K562 (cell line): ENCODE results near the gene METTL25B. TPM values are rescaled to one million over a fixed set of nuclear protein-coding genes. Genes with fewer than 3 reads are reported as not detected.
A peak's percentile ranks its signal among the peaks of the same experiment; 100 is the strongest.

ENCODE experiments used
- BACH1 ChIP-seq: fragments of 200-800 bp; sonication (Bioruptor generic); IDR thresholded peaks from 2 replicates; pipeline ENCODE4 v1.6.1; 2016; ENCODE audit warnings: missing genetic modification characterization, missing compliant biosample characterization
- CEBPG ChIP-seq, 3 experiments: fragments of 200-800 bp in 1 of 3; sonication (Bioruptor generic) in 1 of 3; sonication (generic) in 1 of 3; formaldehyde crosslinking in 1 of 3; IDR thresholded peaks in 2 of 3; conservative IDR thresholded peaks in 1 of 3; 2 replicates each; pipeline versions ENCODE4 v1.6.1 to v1.8.0; 2016 to 2022; ENCODE audit warnings: missing compliant biosample characterization in 2 of 3, missing genetic modification characterization in 2 of 3, mild to moderate bottlenecking in 1 of 3, missing genetic modification reagents in 1 of 3
- CXXC5 ChIP-seq: fragments of 250-450 bp; sonication (Bioruptor Pico); IDR thresholded peaks from 2 replicates; pipeline ENCODE4 v1.8.0; 2022; ENCODE audit warnings: inconsistent platforms, mild to moderate bottlenecking, moderate library complexity
- DIDO1 ChIP-seq: fragments of 450-650 bp; IDR thresholded peaks from 2 replicates; pipeline ENCODE4 v1.6.1; 2016; ENCODE audit warnings: low read depth, missing biosample characterization, missing genetic modification characterization
- ERF ChIP-seq: fragments of 450-650 bp; formaldehyde crosslinking; IDR thresholded peaks from 2 replicates; pipeline ENCODE4 v1.4.0; 2020; ENCODE audit warnings: mild to moderate bottlenecking, mixed read lengths
- FIP1L1 ChIP-seq: fragments of 200-400 bp; formaldehyde crosslinking; IDR thresholded peaks from 2 replicates; pipeline ENCODE4 v1.6.1; 2018; ENCODE audit warnings: mild to moderate bottlenecking, low read depth, low read length; ENCODE audit not compliant: poor library complexity, severe bottlenecking
- FOXJ2 ChIP-seq: fragments of 200-800 bp; sonication (Bioruptor generic); IDR thresholded peaks from 2 replicates; pipeline ENCODE4 v1.6.1; 2016; ENCODE audit warnings: missing genetic modification characterization, missing compliant biosample characterization
- GATAD2A ChIP-seq: fragments of 450-650 bp; IDR thresholded peaks from 2 replicates; pipeline ENCODE4 v1.6.1; 2017
- HNRNPK ChIP-seq: fragments of 200-400 bp; formaldehyde crosslinking; IDR thresholded peaks from one replicate; pipeline ENCODE4 v1.6.1; 2018; ENCODE audit warnings: mild to moderate bottlenecking, low read depth, low read length; ENCODE audit not compliant: poor library complexity, severe bottlenecking
- MXI1 ChIP-seq: IDR thresholded peaks from 2 replicates; pipeline ENCODE4 v1.6.1; 2011; ENCODE audit warnings: low read depth, mild to moderate bottlenecking, improper control_type of control experiment, low read length
- MYNN ChIP-seq, 2 experiments: sonication (generic); formaldehyde crosslinking in 1 of 2; IDR thresholded peaks; 2 replicates each; pipeline versions ENCODE4 v1.5.0 to v1.6.1; 2016 to 2020; ENCODE audit warnings: antibody characterized with exemption in 1 of 2, missing genetic modification reagents in 1 of 2
- NFYB ChIP-seq: IDR thresholded peaks from 2 replicates; pipeline ENCODE4 v1.6.1; 2011; ENCODE audit warnings: mild to moderate bottlenecking, moderate library complexity; ENCODE audit not compliant: insufficient read length; ENCODE audit errors: extremely low read depth
- NR2C1 ChIP-seq, 2 experiments: fragments of 450-650 bp; IDR thresholded peaks; 2 replicates each; pipeline ENCODE4 v1.6.1; 2017; ENCODE audit warnings: mild to moderate bottlenecking in 2 of 2, antibody characterized with exemption in 1 of 2, inconsistent platforms in 1 of 2, missing compliant biosample characterization in 1 of 2, missing genetic modification characterization in 1 of 2
- NR2C2 ChIP-seq, 2 experiments: fragments of 200-800 bp in 1 of 2; sonication (Bioruptor generic) in 1 of 2; sonication (generic) in 1 of 2; formaldehyde crosslinking in 1 of 2; IDR thresholded peaks; 2 replicates each; pipeline versions ENCODE4 v1.6.1 to v1.8.0; 2016 to 2022; ENCODE audit warnings: mild to moderate bottlenecking in 1 of 2, missing compliant biosample characterization in 1 of 2, missing genetic modification characterization in 1 of 2, missing genetic modification reagents in 1 of 2
- RNF2 ChIP-seq: sonication (generic); IDR thresholded peaks from 2 replicates; pipeline ENCODE4 v1.6.1; 2016
- SRF ChIP-seq, 2 experiments: fragments of 250-450, 450-650 bp in 1 of 2; sonication (Bioruptor Pico) in 1 of 2; sonication (generic) in 1 of 2; formaldehyde crosslinking; IDR thresholded peaks; 2 replicates each; pipeline versions ENCODE4 v1.5.0 to v1.5.1; 2020 to 2022; ENCODE audit warnings: mild to moderate bottlenecking in 1 of 2, missing genetic modification reagents in 1 of 2
- SRSF1 ChIP-seq: fragments of 200-400 bp; formaldehyde crosslinking; IDR thresholded peaks from 2 replicates; pipeline ENCODE4 v1.6.1; 2017; ENCODE audit warnings: mild to moderate bottlenecking, low read depth, low read length, moderate library complexity
- ZC3H11A ChIP-seq: IDR thresholded peaks from 2 replicates; pipeline ENCODE4 v1.6.1; 2012; ENCODE audit warnings: low read depth, low read length, improper control_type of control experiment
- ZNF316 ChIP-seq: fragments of 450-650 bp; IDR thresholded peaks from 2 replicates; pipeline ENCODE4 v1.6.1; 2016
- polyA plus RNA-seq, 8 experiments: library from polyadenylated mRNA; depleted of rRNA in 4 of 8; stranded (reverse) in 5 of 8; unstranded in 3 of 8; fragments of >200 nt; fragmentation: Nextera tagmentation in 2 of 8; fragmentation: Illumina TruSeq in 1 of 8; extraction: Ambion mirVana in 2 of 8; extraction: Trizol in 1 of 8; gene quantifications; 2 replicates each; pipeline versions ENCODE4 v1.2.1 to v1.2.3, GENCODE V29; 2011 to 2014; ENCODE audit warnings: inconsistent platforms in 1 of 8, missing spikeins in 1 of 8
- total RNA-seq, 7 experiments: library from RNA; depleted of rRNA in 6 of 7; stranded (reverse); fragments of >200 nt in 6 of 7; fragmentation: Illumina TruSeq in 2 of 7; extraction: Trizol in 2 of 7; gene quantifications; 2 replicates each; pipeline versions ENCODE4 v1.2.1 to v1.2.3, GENCODE V29; 2011 to 2021; ENCODE audit warnings: low replicate concordance in 1 of 7
- TF ChIP-seq, protein P1 (sequence below), 2 experiments: IDR thresholded peaks; 2 replicates each; pipeline ENCODE4 v1.6.1; 2012; ENCODE audit warnings: improper control_type of control experiment in 2 of 2, low read depth in 2 of 2, low read length in 2 of 2, borderline replicate concordance in 1 of 2
- TF ChIP-seq, protein P2 (sequence below): sonication (generic); formaldehyde crosslinking; IDR thresholded peaks from 2 replicates; pipeline ENCODE4 v1.8.0; 2022; ENCODE audit warnings: mild to moderate bottlenecking, missing genetic modification reagents
- TF ChIP-seq, protein P3 (sequence below): fragments of 250-450 bp; sonication (Bioruptor Pico); IDR thresholded peaks from 2 replicates; pipeline ENCODE4 v1.8.0; 2021; ENCODE audit warnings: borderline replicate concordance, mild to moderate bottlenecking, moderate library complexity; ENCODE audit not compliant: poor library complexity, severe bottlenecking

The METTL25B gene
- total and polyA plus RNA-seq, 9 of the 15 experiments (the other 6 are each of a cell fraction or from before 2014, with no cell fraction given), result 7.7 to 48.3 (median 33.1) TPM

DNA sequence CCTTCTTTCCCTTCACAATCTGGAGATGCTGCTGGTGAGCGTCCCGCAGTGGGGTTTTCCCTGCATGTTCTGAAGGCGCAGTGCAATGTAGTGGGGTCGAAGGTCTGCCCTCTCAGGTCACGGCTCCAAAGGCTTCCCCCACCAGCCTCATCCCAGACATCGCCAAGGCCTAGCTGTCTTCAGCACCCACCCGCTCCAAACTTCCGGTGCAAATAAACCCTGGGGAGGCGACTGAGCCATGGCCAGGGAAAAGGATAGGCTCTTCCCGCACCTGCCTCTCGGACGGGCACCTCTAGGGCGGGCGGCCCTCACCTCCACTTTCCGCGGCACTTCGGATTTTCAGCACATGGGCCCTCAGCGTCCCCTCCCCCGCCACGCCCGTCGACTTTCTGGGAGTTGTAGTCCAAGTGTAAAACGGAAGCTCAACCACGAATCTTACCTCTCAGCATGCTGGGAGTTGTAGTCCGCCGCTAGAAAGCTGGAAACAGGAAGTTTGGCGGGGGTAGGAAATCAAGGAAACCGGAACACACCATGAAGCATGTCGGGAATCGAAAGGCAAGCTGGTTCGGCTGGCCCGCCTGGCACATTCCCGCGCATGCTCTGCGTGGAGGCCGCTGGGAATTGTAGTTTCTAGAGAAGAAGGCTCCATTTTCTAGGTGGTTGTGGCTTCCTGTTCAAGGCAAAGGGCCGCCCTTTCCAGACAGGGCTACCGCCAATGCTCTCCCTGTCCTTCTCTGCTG, 12.6 kb downstream of the METTL25B start, which contains the start of gene MRPL24 (continued):
- TF ChIP-seq NR2C2 (CRISPR knock-in tag; IDR thresholded peaks at IDR 0.05) (peak; percentile 91), NR2C2 (tag; IDR thresholded peaks at IDR 0.05) (peak; percentile 96), GATAD2A (no peak), FIP1L1 (peak; percentile 21), FOXJ2 (tag) (peak; percentile 92), ZNF316 (no peak), NR2C1 (IDR thresholded peaks at IDR 0.05) (peak; percentile 86), NR2C1 (tag; IDR thresholded peaks at IDR 0.05) (peak; percentile 94), NFYB (no peak), DIDO1 (tag) (peak; percentile 71; the same call in 1 of the 2 replicates), SRSF1 (no peak), MYNN (IDR thresholded peaks at IDR 0.05) (peak; percentile 52; the same call in 1 of the 2 replicates), MYNN (CRISPR knock-in tag; IDR thresholded peaks at IDR 0.05) (no peak), SRF (CRISPR knock-in tag; IDR thresholded peaks at IDR 0.05) (peak; percentile 26 to 73; a peak in 2 of 4 replicates), ERF (CRISPR knock-in tag) (no peak; the same call in none of the 2 replicates), MXI1 (peak; percentile 95), ZC3H11A (peak; percentile 64; the same call in 1 of the 2 replicates), BACH1 (tag) (peak; percentile 42; the same call in 1 of the 2 replicates), CXXC5 (CRISPR knock-in tag) (peak; percentile 89), CEBPG (CRISPR knock-in tag; IDR thresholded peaks at IDR 0.05) (no peak), CEBPG (tag; conservative IDR thresholded peaks at IDR 0.05 in 1 of 2, IDR thresholded peaks at IDR 0.05 in 1 of 2) (no peak), RNF2 (peak; percentile 82), HNRNPK (no peak)
- TF ChIP-seq, protein P1, sequence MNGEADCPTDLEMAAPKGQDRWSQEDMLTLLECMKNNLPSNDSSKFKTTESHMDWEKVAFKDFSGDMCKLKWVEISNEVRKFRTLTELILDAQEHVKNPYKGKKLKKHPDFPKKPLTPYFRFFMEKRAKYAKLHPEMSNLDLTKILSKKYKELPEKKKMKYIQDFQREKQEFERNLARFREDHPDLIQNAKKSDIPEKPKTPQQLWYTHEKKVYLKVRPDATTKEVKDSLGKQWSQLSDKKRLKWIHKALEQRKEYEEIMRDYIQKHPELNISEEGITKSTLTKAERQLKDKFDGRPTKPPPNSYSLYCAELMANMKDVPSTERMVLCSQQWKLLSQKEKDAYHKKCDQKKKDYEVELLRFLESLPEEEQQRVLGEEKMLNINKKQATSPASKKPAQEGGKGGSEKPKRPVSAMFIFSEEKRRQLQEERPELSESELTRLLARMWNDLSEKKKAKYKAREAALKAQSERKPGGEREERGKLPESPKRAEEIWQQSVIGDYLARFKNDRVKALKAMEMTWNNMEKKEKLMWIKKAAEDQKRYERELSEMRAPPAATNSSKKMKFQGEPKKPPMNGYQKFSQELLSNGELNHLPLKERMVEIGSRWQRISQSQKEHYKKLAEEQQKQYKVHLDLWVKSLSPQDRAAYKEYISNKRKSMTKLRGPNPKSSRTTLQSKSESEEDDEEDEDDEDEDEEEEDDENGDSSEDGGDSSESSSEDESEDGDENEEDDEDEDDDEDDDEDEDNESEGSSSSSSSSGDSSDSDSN (IDR thresholded peaks at IDR 0.05; ENCODE audit: borderline replicate concordance in 1 of 2, low read depth in 2 of 2, low read length in 2 of 2), result 0 out of 4 replicates have a peak, but pooled peaks of 1 of the 2 experiments have one; percentile 59
- TF ChIP-seq, protein P2, sequence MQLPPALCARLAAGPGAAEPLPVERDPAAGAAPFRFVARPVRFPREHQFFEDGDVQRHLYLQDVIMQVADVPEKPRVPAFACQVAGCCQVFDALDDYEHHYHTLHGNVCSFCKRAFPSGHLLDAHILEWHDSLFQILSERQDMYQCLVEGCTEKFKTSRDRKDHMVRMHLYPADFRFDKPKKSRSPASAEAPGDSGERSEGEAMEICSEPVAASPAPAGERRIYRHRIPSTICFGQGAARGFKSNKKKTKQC, result peak; percentile 91
- TF ChIP-seq, protein P3, sequence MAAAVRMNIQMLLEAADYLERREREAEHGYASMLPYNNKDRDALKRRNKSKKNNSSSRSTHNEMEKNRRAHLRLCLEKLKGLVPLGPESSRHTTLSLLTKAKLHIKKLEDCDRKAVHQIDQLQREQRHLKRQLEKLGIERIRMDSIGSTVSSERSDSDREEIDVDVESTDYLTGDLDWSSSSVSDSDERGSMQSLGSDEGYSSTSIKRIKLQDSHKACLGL (CRISPR knock-in tag), result peak; percentile 79
